DOHH2 (cell line): Measurements from ENCODE around the gene LLGL1.

ENCODE experiments used
- H3F3A ChIP-seq: fragments of 200-600 bp; sonication (generic), shearing (Covaris generic); 2 replicates; pipeline ENCODE4 v1.6.0; 2016; ENCODE audit warnings: antibody characterized with exemption, mild to moderate bottlenecking; ENCODE audit not compliant: control insufficient read depth, insufficient read depth
- H3K27ac ChIP-seq: fragments of 200-600 bp; sonication (generic); 2 replicates; pipeline ENCODE4 v1.5.1; 2014; ENCODE audit warnings: low read depth, mild to moderate bottlenecking, low read length, moderate library complexity
- H3K27me3 ChIP-seq: fragments of 200-600 bp; sonication (generic); 2 replicates; pipeline ENCODE4 v1.6.1; 2014; ENCODE audit warnings: mild to moderate bottlenecking, low read length, mixed read lengths; ENCODE audit not compliant: control insufficient read depth
- H3K36me3 ChIP-seq: fragments of 200-600 bp; sonication (generic); 2 replicates; pipeline ENCODE4 v1.6.1; 2014; ENCODE audit warnings: mild to moderate bottlenecking, low read length, moderate library complexity, mixed read lengths; ENCODE audit not compliant: control insufficient read depth
- H3K4me1 ChIP-seq: fragments of 200-600 bp; sonication (generic); 2 replicates; pipeline ENCODE4 v1.6.1; 2014; ENCODE audit warnings: mild to moderate bottlenecking, low read length, mixed read lengths; ENCODE audit not compliant: control insufficient read depth
- H3K4me2 ChIP-seq: fragments of 200-600 bp; sonication (generic); 2 replicates; pipeline ENCODE4 v1.6.0; 2014; ENCODE audit warnings: mild to moderate bottlenecking, low read length, moderate library complexity
- H3K4me3 ChIP-seq: fragments of 200-600 bp; sonication (generic); 2 replicates; pipeline ENCODE4 v1.5.1; 2014; ENCODE audit warnings: mild to moderate bottlenecking, low read length, mixed read lengths
- H3K79me2 ChIP-seq: fragments of 200-600 bp; sonication (generic); 2 replicates; pipeline ENCODE4 v1.6.1; 2014; ENCODE audit warnings: mild to moderate bottlenecking, low read length, mixed read lengths; ENCODE audit not compliant: control insufficient read depth
- H3K9me2 ChIP-seq: fragments of 200-600 bp; sonication (generic); replicated peaks from 2 replicates; pipeline ENCODE4 v1.6.1; 2014; ENCODE audit warnings: mild to moderate bottlenecking, low read length, mixed read lengths; ENCODE audit not compliant: control insufficient read depth
- H3K9me3 ChIP-seq: fragments of 200-600 bp; sonication (generic); 2 replicates; pipeline ENCODE4 v1.6.1; 2014; ENCODE audit warnings: antibody characterized with exemption, low read length, mixed read lengths; ENCODE audit not compliant: control insufficient read depth, insufficient read depth
- H4K20me1 ChIP-seq: fragments of 200-600 bp; sonication (generic); 2 replicates; pipeline ENCODE4 v1.6.0; 2014; ENCODE audit warnings: low read depth, mild to moderate bottlenecking, antibody characterized with exemption, low read length, moderate library complexity; ENCODE audit not compliant: control insufficient read depth, insufficient read depth
- EZH2phosphoT487 ChIP-seq: fragments of 200-600 bp; sonication (generic); IDR thresholded peaks from 2 replicates; pipeline ENCODE4 v1.6.1; 2017; ENCODE audit warnings: borderline replicate concordance, mild to moderate bottlenecking, antibody characterized with exemption, low read length, moderate library complexity, mixed read lengths
- TF ChIP-seq, protein P1 (sequence below): fragments of 200-600 bp; sonication (generic); IDR thresholded peaks from one replicate; pipeline ENCODE4 v1.5.1; 2014; ENCODE audit warnings: antibody characterized with exemption, mild to moderate bottlenecking, low read depth, low read length; ENCODE audit not compliant: poor library complexity, severe bottlenecking

LLGL1 gene

DNA sequence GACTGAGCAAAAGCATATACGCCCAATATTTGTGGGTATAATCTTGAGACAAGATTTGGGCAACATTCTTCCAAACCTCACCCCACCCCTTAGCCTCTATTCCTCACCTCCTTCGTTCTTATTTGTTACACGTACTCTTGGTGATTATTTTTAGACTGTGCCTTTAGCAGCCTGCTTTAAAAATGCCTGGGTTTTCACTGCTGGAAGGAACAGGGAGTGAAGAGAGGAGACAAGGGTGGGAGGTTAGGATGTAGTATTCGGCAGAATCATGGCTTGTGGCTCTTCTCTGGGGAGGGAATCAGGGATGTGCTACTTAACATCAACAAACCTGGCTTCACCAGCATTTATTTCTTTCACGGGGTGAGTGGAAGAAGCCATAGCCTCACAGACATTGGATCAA lies 30.2 kb upstream of the LLGL1 start:
- H3F3A ChIP-seq: 0 out of 2 replicates have a peak, but pooled peaks cover 2% of the 10 kb centered on the region
- H3K27ac ChIP-seq: no peak overlapping the region
- no peaks in the 10 kb centered on the region for H3K4me1 ChIP-seq
- H4K20me1 ChIP-seq: peaks cover 19% of the 10 kb centered on the region
- no peak overlapping the region for H3K4me3 ChIP-seq
- no peaks in the 10 kb centered on the region for H3K27me3 ChIP-seq
- TF ChIP-seq, protein P1, sequence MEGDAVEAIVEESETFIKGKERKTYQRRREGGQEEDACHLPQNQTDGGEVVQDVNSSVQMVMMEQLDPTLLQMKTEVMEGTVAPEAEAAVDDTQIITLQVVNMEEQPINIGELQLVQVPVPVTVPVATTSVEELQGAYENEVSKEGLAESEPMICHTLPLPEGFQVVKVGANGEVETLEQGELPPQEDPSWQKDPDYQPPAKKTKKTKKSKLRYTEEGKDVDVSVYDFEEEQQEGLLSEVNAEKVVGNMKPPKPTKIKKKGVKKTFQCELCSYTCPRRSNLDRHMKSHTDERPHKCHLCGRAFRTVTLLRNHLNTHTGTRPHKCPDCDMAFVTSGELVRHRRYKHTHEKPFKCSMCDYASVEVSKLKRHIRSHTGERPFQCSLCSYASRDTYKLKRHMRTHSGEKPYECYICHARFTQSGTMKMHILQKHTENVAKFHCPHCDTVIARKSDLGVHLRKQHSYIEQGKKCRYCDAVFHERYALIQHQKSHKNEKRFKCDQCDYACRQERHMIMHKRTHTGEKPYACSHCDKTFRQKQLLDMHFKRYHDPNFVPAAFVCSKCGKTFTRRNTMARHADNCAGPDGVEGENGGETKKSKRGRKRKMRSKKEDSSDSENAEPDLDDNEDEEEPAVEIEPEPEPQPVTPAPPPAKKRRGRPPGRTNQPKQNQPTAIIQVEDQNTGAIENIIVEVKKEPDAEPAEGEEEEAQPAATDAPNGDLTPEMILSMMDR: no peak
- TF ChIP-seq EZH2phosphoT487: no peak
- no peaks in the 10 kb centered on the region for H3K9me3 ChIP-seq
- H3K79me2 ChIP-seq: peaks cover 94% of the 10 kb centered on the region
- no peaks in the 10 kb centered on the region for H3K9me2 ChIP-seq
- no peak overlapping the region for H3K4me2 ChIP-seq
- H3K36me3 ChIP-seq: peaks cover 87% of the 10 kb centered on the region

DNA sequence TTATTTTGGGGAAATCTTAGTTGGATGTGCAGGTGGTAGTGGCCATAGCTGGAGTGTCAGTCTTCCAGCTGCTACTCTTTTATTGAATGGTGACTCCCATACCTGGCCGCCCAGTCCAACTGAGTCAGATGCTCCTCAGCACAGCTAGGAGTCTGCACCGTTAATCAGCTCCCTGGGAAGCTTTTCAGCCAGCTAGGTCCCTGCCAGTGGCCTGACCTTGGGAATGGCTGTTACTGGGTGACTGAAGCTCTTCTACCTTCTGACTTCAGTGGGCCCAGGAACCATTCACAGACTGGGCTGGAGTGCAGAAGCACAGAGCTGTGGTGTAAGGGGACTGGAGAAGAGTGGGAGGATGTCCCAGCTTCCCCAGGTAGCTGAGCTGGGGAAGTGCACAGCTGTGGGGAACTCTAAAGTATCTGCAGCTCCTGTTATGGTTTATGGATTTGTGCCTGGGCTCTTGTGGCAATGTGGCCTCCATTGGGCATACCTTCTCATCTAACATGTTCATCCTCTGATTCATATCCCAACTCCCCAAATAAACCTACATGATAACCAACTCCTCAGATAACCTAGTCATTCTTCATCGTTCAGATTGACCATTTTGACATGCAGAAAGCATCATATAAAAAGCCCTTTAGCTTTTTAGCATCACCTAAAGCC lies 27.8 kb upstream of the LLGL1 start:
- Histone ChIP-seq H3K4me3 (no peak overlapping the region), H3K4me1 (no peaks in the 10 kb centered on the region), H3K9me3 (no peaks in the 10 kb centered on the region), H3K9me2 (no peaks in the 10 kb centered on the region), H4K20me1 (peaks cover 16% of the 10 kb centered on the region), H3K79me2 (peaks cover 91% of the 10 kb centered on the region), H3K27ac (no peak overlapping the region), H3K27me3 (no peaks in the 10 kb centered on the region), H3K36me3 (peaks cover 79% of the 10 kb centered on the region), H3F3A (no peaks in the 10 kb centered on the region), H3K4me2 (no peak overlapping the region)
- TF ChIP-seq, protein P1: no peak
- TF ChIP-seq EZH2phosphoT487: no peak

DNA sequence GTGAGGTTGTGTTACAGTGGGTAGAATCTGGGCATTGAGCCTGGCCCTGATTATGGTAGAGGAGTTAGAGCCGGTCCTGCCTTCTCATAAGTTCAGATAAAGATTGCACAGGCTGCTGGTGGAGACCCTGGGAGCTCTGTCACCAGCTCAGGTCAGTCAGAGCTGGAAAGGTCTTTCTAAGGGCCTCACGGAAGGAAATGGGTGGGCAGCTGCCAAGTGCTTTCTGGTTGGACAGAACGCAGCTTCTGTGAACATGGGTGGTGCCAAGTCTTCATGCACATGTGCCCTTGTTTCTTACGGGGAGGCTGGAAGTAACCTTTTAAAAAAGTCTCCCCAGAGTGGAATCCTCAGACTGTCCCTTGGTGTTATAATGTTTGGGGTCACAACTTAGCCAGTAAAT lies 26.9 kb upstream of the LLGL1 start:
- Histone ChIP-seq H3K27me3 (no peaks in the 10 kb centered on the region), H3K27ac (no peak overlapping the region), H3K4me3 (no peak overlapping the region), H3K4me1 (no peaks in the 10 kb centered on the region), H3K36me3 (peaks cover 80% of the 10 kb centered on the region), H4K20me1 (peaks cover 16% of the 10 kb centered on the region), H3F3A (no peaks in the 10 kb centered on the region), H3K9me3 (no peaks in the 10 kb centered on the region), H3K9me2 (no peaks in the 10 kb centered on the region), H3K79me2 (peaks cover 90% of the 10 kb centered on the region), H3K4me2 (no peak overlapping the region)
- no peak for TF ChIP-seq EZH2phosphoT487
- TF ChIP-seq, protein P1: no peak
